NCI-H748 treated with DMSO at 0.1 percent for 48 hours (cell line): ENCODE results near the gene C6orf62.
"Not testable (repeated sequence)": the region's sequence is repeated elsewhere in the genome, so short reads cannot be mapped to it uniquely, and the experiment has no call there.

Experiments used
- DNase-seq: peaks from one replicate; lab custom pipeline; 2025; lab: John Stamatoyannopoulos, UW

C6orf62 gene

DNA sequence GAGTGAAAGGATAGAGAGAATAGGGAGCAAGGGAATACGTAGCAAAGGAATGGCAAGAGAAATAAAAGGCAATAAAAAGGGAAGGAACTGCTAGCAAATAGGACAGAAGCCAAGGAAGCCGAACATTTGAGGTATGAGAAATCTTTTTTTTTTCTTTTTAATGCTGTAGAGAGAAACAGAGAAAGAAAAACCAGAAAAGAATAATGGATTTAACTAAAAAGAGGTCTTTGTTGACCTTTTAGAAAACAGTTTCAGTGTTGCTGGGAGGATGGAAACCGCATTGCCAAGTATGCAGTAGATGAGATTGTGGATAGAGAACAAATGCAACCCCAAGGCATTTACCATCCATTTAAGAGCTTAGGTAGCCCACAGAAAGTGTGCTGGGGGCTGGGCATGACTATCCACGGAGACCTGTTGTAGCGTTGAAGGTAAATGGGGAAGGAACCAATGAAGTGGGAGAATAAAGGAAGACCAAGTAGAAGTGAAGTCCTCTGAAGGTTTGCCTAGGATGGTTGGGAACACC, 23.3 kb upstream of the C6orf62 start:
- no peak for DNase-seq

- DNase-seq: no peak
Measured at GRCh38 chr6:24740861-24741260, 21.9 kb upstream of the C6orf62 start.

DNA sequence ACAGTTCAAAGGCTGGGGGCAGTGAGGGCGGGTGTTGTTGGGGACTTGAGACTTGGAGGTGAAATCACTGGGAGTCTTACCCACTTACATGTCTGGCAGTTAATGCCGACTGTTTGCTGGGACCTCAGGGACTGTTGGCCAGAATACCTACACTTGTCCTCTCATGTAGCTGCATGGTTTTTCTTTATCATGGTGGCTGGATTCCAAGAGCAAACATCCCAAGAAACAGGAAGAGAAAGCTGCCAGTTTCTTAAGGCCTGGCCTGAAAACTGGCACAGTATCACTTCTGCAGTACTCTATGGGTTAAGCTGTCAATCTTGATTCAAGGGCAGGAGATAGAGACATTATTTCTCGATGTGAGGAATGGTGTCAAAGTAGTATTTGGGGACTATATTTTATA, 19.8 kb upstream of the C6orf62 start:
- no peak for DNase-seq

GRCh38 chr6:24734710-24735109, 15.8 kb upstream of the C6orf62 start:
- not testable (repeated sequence) for DNase-seq

DNA sequence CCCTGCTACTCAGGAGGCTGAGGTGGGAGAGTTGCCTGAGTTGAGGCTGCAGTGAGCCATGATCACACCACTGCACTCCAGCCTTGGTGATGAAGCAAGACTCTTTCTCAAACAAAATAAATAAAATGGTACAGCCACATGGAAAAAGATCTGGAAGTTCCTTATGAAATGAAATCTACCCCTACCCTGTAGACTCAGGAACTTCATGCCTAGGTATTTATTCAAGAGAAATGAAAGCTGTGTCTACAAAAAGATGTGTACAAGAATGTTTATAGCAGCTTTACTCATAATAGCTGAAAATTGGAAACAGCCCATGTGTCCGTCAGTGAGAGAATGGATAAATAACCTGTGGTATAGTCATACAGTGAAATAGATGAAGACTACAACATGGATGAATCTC, 15.2 kb upstream of the C6orf62 start:
- DNase-seq: no peak

- DNase-seq: not testable (repeated sequence)
Measured at GRCh38 chr6:24731456-24732134, 12.6 kb upstream of the C6orf62 start.

DNA sequence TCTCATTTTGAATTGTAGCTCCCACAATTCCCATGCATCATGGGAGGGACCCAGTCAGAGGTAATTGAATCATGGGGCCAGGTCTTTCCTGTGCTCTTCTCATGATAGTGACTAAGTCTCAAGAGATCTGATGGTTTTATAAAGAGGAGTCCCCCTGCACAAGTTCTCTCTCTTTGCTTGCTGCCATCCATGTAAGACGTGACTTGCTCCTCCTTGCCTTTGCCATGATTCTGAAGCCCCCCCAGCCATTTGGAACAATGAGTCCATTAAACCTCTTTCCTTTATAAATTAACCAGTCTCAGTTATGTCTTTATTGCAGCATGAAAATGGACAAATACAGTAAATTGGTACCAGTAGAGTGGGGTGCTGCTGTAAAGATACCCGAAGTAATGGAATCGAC, 11.7 kb upstream of the C6orf62 start:
- DNase-seq: not testable (repeated sequence)

- no peak for DNase-seq
Measured at GRCh38 chr6:24723270-24723669, 4.3 kb upstream of the C6orf62 start.

- DNase-seq: no peak
Measured at GRCh38 chr6:24721461-24722215, 2.7 kb upstream of the C6orf62 start.

DNA sequence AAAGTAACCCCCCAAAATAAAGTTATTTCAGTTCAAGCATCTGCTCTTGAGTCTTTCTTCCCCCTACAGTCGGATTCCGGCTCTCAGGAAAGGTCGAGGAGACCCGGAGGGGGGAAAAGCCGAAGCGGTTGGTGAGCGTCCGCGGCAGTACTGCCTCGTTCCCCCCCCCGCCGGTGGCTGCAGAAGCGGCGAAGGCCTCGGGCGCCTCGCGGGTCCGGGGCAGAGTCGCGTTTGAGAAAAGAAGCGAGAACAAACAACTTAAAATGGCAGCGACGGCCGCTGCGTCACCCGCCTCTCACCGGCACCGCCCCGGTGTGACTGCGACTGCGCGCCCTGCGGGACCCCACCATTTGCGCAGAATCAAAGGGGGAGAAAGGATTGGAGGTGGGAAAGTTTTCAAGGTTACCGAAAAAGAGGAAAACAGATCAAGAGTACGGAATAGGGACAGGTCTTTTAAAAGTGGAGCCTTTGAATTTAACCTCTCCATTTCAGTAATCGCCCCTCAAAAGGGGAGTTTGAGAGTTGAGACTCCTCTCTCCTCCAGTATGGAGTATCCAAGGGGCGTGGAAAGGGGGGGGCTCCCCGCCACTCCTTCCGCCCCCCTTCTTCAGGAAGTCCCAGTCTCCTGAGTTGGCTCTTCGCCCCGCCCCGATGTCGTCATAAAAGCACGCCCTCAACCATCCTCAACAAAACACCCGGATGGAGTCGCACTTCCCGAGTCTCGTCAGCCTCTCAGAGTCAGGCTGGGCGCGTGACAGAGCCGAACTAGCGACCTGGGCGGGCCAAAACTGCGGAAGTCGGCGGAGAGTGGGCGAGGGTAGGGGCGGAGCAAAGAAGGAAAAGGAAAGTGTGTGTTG, 1.9 kb upstream of the C6orf62 start:
- peak; percentile 99 for DNase-seq

DNA sequence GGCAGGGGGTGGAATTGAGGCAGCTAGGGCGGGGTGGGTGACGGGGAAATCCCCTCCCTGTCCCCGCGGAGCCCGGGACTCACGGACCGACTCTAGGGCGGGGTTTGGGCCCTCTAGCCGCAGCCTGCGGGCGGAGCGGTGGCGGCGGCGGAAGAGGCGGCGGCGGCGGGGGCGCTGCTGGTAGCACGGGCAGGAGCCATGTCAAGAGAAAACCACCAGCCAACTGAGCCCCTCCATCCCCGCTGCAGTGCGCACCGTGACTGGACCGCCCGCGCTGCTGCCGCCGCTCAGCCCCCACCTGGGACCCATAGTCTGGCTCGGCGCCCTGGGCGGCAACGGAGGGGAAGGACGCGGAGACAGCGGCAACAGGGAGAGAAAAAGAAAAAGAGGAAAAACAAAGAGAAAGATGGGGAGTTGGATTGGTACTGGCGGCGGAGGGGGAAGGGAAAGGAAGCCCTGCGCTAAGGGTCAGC, 1.2 kb upstream of the C6orf62 start:
- DNase-seq: no peak

DNA sequence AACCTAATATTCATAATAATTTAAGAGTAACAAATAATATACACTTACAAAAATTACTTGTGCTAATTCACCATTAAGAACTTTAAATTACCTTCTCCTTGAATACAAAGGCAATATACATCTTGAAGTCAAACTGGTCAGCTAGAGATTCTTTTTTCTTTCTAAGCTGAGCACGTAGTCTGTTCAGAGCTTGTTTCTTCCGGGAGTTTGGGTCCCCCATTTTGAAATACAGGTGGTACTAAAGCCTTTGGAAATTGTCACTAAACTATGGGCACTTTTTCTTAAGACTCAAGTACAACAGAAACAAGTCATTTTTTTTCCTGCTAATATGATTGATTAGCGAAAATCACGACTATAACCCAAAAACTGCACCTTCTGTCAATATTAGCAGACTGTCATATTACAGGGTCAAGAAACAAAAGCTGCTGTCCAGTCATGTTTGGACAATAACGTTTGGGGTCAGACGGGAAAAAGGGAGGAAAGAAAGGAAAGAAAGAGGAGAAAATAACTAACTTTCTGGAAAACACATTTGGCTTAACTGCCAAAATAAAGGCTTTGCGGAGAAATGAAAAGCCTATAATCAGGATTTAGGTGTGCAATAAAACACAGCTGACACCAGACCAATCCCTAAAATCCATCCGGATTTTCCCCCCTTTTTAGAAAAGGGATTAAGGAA, 367 bp downstream of the C6orf62 start:
- no peak for DNase-seq

DNA sequence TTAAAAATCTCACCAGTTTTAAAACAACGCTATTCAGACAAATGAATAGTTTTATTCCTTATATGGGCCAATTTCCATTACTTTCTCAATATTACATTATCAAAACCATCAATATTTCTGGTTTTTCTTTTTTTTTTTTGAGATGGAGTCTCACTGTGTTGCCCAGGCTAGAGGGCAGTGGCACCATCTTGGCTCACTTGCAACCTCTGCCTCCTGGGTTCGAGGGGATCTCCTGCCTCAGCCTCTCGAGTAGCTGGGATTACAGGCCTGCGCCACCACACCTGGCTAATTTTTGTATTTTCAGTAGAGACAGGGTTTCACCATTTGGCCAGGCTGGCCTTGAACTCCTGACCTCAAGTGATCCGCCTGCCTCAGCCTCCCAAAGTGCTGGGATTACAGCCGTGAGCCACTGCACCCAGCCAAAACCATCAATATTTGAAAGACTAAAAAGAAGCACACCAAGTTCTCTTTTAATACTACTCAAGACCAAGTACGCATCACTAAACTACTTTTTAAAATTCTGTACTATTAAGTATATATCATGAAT, 2.3 kb downstream of the C6orf62 start:
- not testable (repeated sequence) for DNase-seq

DNA sequence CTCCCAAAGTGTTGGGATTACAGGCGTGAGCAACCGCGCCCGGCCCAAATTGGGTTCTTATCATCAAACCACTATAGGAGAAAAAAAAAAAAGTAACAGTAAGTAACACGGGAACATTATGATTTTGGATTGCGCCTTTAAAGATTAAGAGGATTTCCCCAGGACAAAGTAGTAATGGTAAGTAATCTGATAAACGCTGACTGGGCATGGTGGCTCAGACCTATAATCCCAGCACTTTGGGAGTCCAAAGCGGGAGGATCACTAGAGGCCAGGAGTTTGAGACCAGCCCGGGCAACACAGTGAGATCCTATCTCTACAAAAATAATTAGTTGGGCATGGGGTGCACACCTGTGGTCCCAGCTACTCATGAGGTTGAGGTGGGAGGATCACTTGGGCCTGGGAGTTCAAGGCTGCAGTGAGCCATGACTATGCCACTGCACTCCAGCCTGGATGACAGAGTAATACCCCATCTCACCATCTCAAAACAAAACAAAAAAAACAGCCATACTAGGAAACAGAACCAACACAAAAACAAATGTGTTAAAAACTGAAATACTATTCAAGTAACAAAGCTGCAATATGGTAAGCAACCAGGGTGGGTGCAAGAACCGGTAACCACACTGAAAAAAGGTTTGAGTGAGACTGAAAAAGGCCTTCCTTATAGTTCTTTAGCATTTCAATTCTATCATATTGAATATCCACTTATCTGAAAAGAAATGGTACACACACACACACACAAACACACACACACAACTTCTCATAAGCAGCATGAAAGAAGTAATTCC, 8.2 kb downstream of the C6orf62 start:
- no peak for DNase-seq

DNA sequence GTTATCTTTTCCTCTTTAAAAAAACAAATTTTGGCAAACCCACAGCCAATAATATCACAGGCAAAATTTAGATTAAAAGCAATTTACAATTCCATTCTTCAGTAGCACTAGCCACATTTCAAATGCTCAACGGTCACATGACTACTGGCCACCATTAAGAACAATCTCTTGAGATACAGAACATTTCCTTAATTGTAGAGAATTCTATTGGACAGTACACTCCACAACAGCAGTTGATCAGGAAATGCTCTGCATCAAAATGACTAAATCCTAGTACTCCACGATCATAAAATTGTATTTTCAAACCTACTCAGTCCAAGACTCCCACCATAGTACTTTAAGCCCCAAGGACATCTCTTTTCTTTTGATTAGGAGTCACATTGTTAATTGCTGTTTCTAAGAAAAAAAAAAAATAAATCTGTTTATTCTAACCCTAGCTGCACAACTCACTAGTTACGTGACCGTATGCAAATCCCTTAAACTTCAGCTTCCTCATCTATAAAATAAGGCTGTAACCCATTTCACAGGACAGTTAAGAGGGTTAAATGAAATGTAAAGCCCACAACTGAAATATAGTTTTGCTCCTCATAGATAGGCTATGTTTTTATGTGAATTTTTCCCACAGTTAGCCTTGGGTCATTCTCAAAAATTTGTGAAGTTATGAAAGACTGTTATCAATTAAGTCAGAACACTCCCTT, 9.8 kb downstream of the C6orf62 start:
- no peak for DNase-seq

- no peak for DNase-seq
Measured at GRCh38 chr6:24708612-24709011, 10.3 kb downstream of the C6orf62 start.

DNA sequence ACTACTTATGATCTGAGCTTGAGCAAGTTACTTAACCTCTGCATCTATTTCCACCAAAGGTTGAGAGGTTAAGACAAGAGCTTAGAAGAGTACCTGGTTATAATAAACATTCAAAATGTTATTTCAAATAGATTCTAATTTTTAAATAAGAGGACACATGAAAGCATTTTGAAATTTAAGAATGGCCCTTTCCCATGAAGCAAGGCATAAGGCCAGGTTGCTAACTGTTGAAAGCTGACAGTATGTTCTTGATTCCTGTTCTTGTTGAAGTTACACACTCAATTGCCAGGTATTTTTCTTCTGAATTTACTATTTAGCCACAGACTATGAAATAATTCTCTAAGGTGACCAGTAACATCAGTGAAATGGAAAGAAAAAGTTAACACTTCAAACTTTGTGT, 14.5 kb downstream of the C6orf62 start:
- DNase-seq: no peak

DNA sequence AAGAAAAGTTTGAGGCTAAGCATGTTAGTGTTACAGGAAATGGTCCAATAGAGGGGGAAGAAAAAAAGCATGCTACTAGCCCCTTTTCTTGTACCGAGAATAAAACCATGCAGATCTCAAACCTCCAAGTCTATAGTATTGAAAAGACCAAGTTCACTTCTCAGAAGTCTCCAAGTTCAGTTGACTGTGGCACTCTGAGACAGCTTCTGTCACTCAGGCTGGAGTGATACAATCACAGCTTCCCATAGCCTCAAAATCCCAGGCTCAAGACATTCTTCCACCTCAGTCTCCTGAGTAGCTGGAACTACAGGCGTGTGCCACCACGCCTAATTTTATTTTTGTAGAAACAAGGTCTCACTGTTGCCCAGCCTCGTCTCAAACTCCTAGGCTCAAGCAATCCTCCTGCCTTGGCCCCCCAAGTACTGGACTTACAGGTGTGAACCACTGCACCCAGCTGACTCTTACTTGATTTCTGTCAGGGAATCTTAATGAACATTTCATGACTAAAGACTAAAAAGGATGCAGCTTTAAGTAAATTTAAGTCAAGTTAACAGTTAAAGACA, 16.2 kb downstream of the C6orf62 start:
- DNase-seq: no peak

- no peak for DNase-seq
Measured at GRCh38 chr6:24699521-24700359, 19.2 kb downstream of the C6orf62 start.
